Fibroblast of lung (primary cell): ENCODE results near the gene FARSA. TPM values are rescaled to one million over a fixed set of nuclear protein-coding genes. Genes with fewer than 3 reads are reported as not detected.

Experiments used
- DNase-seq, 2 donors: peaks; one replicate each; pipeline versions ENCODE4 v3.0.0 to v3.0.0-alpha.2; 2010; ENCODE audit warnings: low read depth in 2 of 2
- H2AFZ ChIP-seq: 2 replicates; pipeline ENCODE4 v1.5.1; 2012; ENCODE audit warnings: low read length, control low read depth, inconsistent platforms
- H3K27ac ChIP-seq: 2 replicates; pipeline ENCODE4 v1.5.1; 2011; ENCODE audit warnings: low read length, control low read depth; ENCODE audit not compliant: insufficient read depth
- H3K27me3 ChIP-seq: 2 replicates; pipeline ENCODE4 v1.5.1; 2011; ENCODE audit warnings: mild to moderate bottlenecking, low read length; ENCODE audit not compliant: control insufficient read depth, insufficient read depth
- H3K36me3 ChIP-seq: 2 replicates; pipeline ENCODE4 v1.5.1; 2011; ENCODE audit warnings: low read length; ENCODE audit not compliant: control insufficient read depth, insufficient read depth
- H3K4me1 ChIP-seq: 2 replicates; pipeline ENCODE4 v1.5.1; 2011; ENCODE audit warnings: low read length; ENCODE audit not compliant: control insufficient read depth, insufficient read depth; ENCODE audit errors: extremely low read depth
- H3K4me2 ChIP-seq: 2 replicates; pipeline ENCODE4 v1.5.1; 2011; ENCODE audit warnings: low read length, control low read depth; ENCODE audit not compliant: insufficient read depth; ENCODE audit errors: extremely low read depth
- H3K4me3 ChIP-seq, 4 experiments: fragments of 200-600 bp in 1 of 4; sonication (generic) in 1 of 4; replicated peaks in 1 of 4; 2 replicates each; pipeline ENCODE4 v1.5.1; 2011 to 2016; ENCODE audit warnings: low read length in 4 of 4, low read depth in 3 of 4, mild to moderate bottlenecking in 3 of 4, control low read depth in 2 of 4, inconsistent platforms in 1 of 4, mixed read lengths in 1 of 4; ENCODE audit not compliant: insufficient read depth in 1 of 4; ENCODE audit errors: control extremely low read depth in 1 of 4
- H3K79me2 ChIP-seq: 2 replicates; pipeline ENCODE4 v1.5.1; 2012; ENCODE audit warnings: mild to moderate bottlenecking, low read length, inconsistent platforms; ENCODE audit not compliant: control insufficient read depth, insufficient read depth
- H3K9ac ChIP-seq: 2 replicates; pipeline ENCODE4 v1.5.1; 2011; ENCODE audit warnings: mild to moderate bottlenecking, low read length, control low read depth; ENCODE audit not compliant: insufficient read depth
- H3K9me3 ChIP-seq: 2 replicates; pipeline ENCODE4 v1.5.1; 2012; ENCODE audit warnings: low read depth, low read length; ENCODE audit not compliant: control insufficient read depth, insufficient read depth
- H4K20me1 ChIP-seq: 2 replicates; pipeline ENCODE4 v1.5.1; 2011; ENCODE audit warnings: low read length; ENCODE audit not compliant: control insufficient read depth, insufficient read depth; ENCODE audit errors: extremely low read depth
- EZH2 ChIP-seq: IDR thresholded peaks from 2 replicates; pipeline ENCODE4 v1.5.1; 2012; ENCODE audit warnings: low read length, control low read depth, mild to moderate bottlenecking; ENCODE audit errors: missing control alignments
- polyA plus RNA-seq, 2 donors: library from polyadenylated mRNA; depleted of rRNA in 1 of 2; stranded (reverse) in 1 of 2; unstranded in 1 of 2; fragments of >200 nt; gene quantifications; 2 replicates each; pipeline ENCODE4 v1.2.1, GENCODE V29; 2011 to 2012; ENCODE audit warnings: missing spikeins in 1 of 2
- total RNA-seq: library from RNA; depleted of rRNA; stranded (reverse); fragments of >200 nt; gene quantifications from 2 replicates; pipeline ENCODE4 v1.2.1, GENCODE V29; 2014
- TF ChIP-seq, protein P1 (sequence below), 2 donors: IDR thresholded peaks in 1 of 2; conservative IDR thresholded peaks in 1 of 2; 1 replicate in 1 of 2; 2 replicates in 1 of 2; pipeline ENCODE4 v1.5.1; 2011 to 2012; ENCODE audit warnings: low read length in 2 of 2, control low read depth in 1 of 2, inconsistent platforms in 1 of 2, low read depth in 1 of 2, mild to moderate bottlenecking in 1 of 2

FARSA gene
- total and polyA plus RNA-seq, 2 donors (not counting 1 experiment from before 2014, with no cell fraction given): 23.5 to 38.6 TPM

DNA sequence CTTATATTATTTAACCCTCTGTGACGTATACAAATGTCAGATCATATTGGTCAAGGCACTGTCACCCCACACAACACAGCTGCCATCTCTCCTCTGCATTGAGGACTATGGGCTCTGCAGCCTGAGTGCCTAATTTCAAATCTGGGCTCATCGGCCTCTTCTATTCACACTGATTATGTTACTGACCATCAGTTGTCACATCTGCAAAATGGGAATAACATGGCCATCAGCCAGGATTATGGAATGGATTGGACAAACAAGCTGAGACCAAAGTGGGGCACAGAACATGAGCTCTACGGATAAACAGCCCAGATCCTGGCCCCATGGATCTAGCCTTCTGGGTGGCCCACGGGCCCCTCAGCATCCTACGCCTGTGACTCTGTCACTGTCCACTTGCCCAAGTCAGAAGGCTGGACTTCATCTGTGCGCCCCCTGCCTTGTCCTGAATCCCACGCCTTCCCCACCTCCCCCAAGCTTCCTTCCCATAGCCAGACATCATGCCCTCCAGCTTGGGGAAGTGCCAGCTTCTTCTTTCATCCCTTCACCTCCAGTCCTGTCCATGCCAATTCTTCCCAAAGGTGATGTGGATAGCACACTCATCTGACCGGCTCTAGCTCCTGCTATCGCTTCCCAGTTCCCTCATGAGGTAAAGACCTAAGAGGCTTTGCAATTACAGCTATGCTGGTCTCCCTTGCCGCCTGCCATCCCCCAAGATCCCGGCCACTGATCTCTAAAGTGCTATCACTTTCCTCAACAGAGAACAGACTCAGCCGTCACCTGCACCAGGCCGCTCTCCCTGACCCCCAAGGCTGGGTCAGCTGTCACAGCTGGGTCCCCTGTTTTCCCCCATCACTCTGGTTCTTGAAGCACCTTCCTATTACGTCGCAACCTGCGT, 872 bp downstream of the FARSA start:
- H4K20me1 ChIP-seq: no peaks in the 10 kb centered on the region
- TF ChIP-seq, protein P1, sequence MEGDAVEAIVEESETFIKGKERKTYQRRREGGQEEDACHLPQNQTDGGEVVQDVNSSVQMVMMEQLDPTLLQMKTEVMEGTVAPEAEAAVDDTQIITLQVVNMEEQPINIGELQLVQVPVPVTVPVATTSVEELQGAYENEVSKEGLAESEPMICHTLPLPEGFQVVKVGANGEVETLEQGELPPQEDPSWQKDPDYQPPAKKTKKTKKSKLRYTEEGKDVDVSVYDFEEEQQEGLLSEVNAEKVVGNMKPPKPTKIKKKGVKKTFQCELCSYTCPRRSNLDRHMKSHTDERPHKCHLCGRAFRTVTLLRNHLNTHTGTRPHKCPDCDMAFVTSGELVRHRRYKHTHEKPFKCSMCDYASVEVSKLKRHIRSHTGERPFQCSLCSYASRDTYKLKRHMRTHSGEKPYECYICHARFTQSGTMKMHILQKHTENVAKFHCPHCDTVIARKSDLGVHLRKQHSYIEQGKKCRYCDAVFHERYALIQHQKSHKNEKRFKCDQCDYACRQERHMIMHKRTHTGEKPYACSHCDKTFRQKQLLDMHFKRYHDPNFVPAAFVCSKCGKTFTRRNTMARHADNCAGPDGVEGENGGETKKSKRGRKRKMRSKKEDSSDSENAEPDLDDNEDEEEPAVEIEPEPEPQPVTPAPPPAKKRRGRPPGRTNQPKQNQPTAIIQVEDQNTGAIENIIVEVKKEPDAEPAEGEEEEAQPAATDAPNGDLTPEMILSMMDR (conservative IDR thresholded peaks at IDR 0.05 in 1 of 2, IDR thresholded peaks at IDR 0.05 in 1 of 2; ENCODE audit: low read depth in 1 of 2, low read length in 2 of 2): no peak
- no peak for TF ChIP-seq EZH2
- peak overlapping the region; percentile 97 for H3K4me2 ChIP-seq
- H3K4me1 ChIP-seq: peaks cover 4% of the 10 kb centered on the region
- peak overlapping the region; percentile 61 for H2AFZ ChIP-seq
- H3K27me3 ChIP-seq: no peaks in the 10 kb centered on the region
- no peaks in the 10 kb centered on the region for H3K9me3 ChIP-seq
- H3K4me3 ChIP-seq: peak overlapping the region; percentile 71 to 96 (median 86)
- no peak for DNase-seq
- peak overlapping the region; percentile 75 for H3K27ac ChIP-seq
- peaks cover 20% of the 10 kb centered on the region for H3K79me2 ChIP-seq
- H3K9ac ChIP-seq: peak overlapping the region; percentile 90
- peaks cover 16% of the 10 kb centered on the region for H3K36me3 ChIP-seq

DNA sequence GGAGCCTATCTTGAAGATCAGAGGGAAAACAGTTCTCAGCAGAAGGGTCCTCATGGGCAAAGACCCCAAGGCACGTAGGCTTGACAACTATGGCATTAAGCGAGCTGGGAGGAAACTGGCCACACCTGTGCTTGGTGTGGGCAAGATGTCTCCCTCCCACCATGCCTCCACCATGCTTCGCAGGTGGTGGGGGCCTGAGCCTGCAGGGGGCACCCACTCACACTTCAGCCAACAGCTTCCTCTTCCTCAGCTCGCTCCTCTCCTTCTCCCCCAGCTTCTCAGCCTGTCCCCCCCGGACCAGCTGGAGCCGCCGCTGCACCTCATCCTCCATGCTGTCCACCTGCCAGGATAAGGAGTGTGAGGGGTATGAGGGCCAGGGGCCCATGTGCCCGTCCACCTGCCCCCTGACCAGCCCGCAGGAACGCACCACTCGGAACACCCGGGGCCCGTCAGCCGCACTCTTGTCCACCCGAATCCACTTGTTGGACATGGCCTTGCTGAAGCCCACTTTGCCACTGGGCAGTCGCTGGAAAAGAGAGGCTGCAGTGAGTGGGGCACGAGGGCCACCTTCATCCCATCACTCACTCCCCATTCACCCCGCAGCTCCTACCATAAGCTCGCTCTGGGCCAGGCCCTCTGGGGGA, 3.4 kb downstream of the FARSA start:
- no peak for TF ChIP-seq EZH2
- TF ChIP-seq, protein P1 (conservative IDR thresholded peaks at IDR 0.05 in 1 of 2, IDR thresholded peaks at IDR 0.05 in 1 of 2; ENCODE audit: low read depth in 1 of 2, low read length in 2 of 2): no peak
- no peak overlapping the region for H3K4me2 ChIP-seq
- H3K27me3 ChIP-seq: no peaks in the 10 kb centered on the region
- no peak overlapping the region for H2AFZ ChIP-seq
- peaks cover 21% of the 10 kb centered on the region for H3K36me3 ChIP-seq
- H4K20me1 ChIP-seq: no peaks in the 10 kb centered on the region
- H3K4me3 ChIP-seq: no peak overlapping the region
- no peaks in the 10 kb centered on the region for H3K9me3 ChIP-seq
- no peak overlapping the region for H3K9ac ChIP-seq
- peaks cover 20% of the 10 kb centered on the region for H3K79me2 ChIP-seq
- H3K27ac ChIP-seq: no peak overlapping the region
- DNase-seq: no peak
- H3K4me1 ChIP-seq: no peaks in the 10 kb centered on the region

DNA sequence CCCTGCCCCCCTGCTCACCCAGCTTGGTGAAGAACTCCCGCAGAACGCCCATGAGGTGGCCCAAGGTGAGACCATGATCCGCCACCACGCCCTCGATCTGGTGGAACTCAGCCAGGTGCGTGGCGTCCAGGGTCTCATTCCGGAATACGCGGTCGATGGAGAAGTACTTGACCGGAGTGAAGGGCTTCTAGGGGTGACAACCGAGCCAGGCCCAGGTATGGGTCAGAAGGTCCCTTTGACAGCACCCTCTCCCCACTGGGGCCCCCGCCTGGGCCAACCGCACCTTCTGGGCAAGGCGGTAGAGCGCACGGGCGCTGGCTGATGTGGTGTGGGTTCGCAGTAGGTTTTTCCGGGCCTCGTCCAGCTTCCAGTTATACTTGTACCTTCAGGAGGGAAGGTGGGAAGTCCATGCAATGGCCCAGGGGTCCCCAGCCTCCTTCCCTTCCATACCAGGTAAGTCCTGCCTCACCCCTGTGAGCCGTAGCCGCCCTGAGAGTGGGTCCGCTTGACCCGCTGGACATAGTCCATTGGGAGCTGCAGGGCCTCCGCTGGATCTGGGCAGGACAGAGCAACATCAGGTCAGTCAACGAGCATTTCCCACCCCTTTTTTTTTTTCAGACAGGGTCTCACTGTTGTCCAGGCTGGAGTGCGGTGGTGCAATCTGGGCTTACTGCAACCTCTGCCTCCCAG, 8.7 kb downstream of the FARSA start:
- no peak for TF ChIP-seq EZH2
- TF ChIP-seq, protein P1 (conservative IDR thresholded peaks at IDR 0.05 in 1 of 2, IDR thresholded peaks at IDR 0.05 in 1 of 2; ENCODE audit: low read depth in 1 of 2, low read length in 2 of 2): no peak
- H3K4me1 ChIP-seq: no peaks in the 10 kb centered on the region
- H3K9me3 ChIP-seq: no peaks in the 10 kb centered on the region
- H3K4me3 ChIP-seq: no peak overlapping the region
- peaks cover 26% of the 10 kb centered on the region for H3K36me3 ChIP-seq
- H3K4me2 ChIP-seq: no peak overlapping the region
- no peak overlapping the region for H3K9ac ChIP-seq
- H2AFZ ChIP-seq: no peak overlapping the region
- H3K27me3 ChIP-seq: no peaks in the 10 kb centered on the region
- no peaks in the 10 kb centered on the region for H4K20me1 ChIP-seq
- DNase-seq: no peak
- H3K79me2 ChIP-seq: no peaks in the 10 kb centered on the region
- H3K27ac ChIP-seq: no peak overlapping the region
